ENCODE results near the gene BMP7.
A peak's percentile ranks its signal among the peaks of the same experiment; 100 is the strongest.

The BMP7 gene

DNA sequence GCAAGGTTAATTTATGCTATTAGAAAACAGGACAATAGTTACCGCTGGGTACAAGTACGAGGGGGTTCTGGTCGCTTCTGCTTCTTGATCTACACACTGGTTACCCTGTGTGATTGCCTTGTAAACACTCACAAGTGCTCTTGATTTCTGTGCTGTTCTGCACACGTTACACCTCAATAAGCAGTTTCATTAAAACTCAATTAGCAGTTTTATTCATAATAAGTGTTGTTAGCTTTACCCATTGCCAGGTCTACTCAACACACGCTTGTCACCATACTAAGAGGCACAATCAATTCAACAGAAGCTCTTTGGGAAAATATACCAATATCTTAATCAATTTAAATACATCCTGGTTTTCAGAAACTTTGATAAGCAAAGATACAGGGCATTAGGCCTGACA lies 20.4 kb downstream of the BMP7 start:
- ATAC-seq, result no peak
- TF ChIP-seq ZFP30 (CRISPR knock-in tag; IDR thresholded peaks at IDR 0.05) (no peak), ESRRG (CRISPR knock-in tag; IDR thresholded peaks at IDR 0.05) (no peak), ISL1 (CRISPR knock-in tag; IDR thresholded peaks at IDR 0.05) (no peak), TOX (CRISPR knock-in tag; IDR thresholded peaks at IDR 0.05; ENCODE audit: borderline replicate concordance) (no peak), PPARA (CRISPR knock-in tag; IDR thresholded peaks at IDR 0.05; ENCODE audit: borderline replicate concordance) (no peak), BACH2 (CRISPR knock-in tag; IDR thresholded peaks at IDR 0.05; ENCODE audit: borderline replicate concordance) (no peak), TCF4 (CRISPR knock-in tag; IDR thresholded peaks at IDR 0.05; ENCODE audit: borderline replicate concordance) (no peak), ZFP3 (CRISPR knock-in tag; IDR thresholded peaks at IDR 0.05) (no peak), OSR1 (CRISPR knock-in tag; IDR thresholded peaks at IDR 0.05) (no peak), GLIS3 (CRISPR knock-in tag; IDR thresholded peaks at IDR 0.05) (no peak)
- TF ChIP-seq, protein P1, sequence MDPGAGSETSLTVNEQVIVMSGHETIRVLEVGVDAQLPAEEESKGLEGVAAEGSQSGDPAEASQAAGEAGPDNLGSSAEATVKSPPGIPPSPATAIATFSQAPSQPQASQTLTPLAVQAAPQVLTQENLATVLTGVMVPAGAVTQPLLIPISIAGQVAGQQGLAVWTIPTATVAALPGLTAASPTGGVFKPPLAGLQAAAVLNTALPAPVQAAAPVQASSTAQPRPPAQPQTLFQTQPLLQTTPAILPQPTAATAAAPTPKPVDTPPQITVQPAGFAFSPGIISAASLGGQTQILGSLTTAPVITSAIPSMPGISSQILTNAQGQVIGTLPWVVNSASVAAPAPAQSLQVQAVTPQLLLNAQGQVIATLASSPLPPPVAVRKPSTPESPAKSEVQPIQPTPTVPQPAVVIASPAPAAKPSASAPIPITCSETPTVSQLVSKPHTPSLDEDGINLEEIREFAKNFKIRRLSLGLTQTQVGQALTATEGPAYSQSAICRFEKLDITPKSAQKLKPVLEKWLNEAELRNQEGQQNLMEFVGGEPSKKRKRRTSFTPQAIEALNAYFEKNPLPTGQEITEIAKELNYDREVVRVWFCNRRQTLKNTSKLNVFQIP (CRISPR knock-in tag; IDR thresholded peaks at IDR 0.05; ENCODE audit: borderline replicate concordance, low read depth), result no peak
- TF ChIP-seq, protein P2, sequence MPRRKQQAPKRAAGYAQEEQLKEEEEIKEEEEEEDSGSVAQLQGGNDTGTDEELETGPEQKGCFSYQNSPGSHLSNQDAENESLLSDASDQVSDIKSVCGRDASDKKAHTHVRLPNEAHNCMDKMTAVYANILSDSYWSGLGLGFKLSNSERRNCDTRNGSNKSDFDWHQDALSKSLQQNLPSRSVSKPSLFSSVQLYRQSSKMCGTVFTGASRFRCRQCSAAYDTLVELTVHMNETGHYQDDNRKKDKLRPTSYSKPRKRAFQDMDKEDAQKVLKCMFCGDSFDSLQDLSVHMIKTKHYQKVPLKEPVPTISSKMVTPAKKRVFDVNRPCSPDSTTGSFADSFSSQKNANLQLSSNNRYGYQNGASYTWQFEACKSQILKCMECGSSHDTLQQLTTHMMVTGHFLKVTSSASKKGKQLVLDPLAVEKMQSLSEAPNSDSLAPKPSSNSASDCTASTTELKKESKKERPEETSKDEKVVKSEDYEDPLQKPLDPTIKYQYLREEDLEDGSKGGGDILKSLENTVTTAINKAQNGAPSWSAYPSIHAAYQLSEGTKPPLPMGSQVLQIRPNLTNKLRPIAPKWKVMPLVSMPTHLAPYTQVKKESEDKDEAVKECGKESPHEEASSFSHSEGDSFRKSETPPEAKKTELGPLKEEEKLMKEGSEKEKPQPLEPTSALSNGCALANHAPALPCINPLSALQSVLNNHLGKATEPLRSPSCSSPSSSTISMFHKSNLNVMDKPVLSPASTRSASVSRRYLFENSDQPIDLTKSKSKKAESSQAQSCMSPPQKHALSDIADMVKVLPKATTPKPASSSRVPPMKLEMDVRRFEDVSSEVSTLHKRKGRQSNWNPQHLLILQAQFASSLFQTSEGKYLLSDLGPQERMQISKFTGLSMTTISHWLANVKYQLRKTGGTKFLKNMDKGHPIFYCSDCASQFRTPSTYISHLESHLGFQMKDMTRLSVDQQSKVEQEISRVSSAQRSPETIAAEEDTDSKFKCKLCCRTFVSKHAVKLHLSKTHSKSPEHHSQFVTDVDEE (CRISPR knock-in tag; IDR thresholded peaks at IDR 0.05), result no peak

DNA sequence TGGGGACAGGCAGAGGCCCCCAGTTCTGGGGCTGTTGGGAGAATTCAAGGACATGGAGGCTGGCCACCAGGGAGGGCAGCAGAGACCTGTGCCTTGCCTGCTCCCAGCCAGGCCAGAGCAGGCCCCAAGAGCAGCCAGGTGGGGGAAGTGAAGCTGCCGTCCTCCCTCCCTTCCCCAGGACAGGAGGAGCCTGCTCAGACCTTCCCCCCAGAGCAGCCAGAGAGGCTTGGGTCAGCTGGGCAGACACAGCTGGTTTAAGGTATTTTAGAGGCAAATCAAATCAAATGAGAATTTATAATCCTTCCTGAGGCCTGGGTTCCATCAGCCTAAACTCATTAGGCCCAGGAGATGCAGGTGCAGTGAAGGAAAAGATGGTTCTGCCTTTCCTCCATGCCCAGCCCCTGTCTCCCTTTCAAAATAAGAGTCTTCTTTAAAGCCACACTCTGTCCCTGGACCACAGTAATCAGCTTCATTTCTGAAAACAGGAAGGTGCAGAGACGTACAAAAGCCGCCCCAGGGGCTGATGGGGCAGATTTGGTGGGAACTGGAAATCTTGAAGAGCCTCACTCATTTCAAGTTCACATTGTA lies 21.7 kb downstream of the BMP7 start:
- peak; percentile 37; the same call in 1 of the 3 replicates for ATAC-seq
- TF ChIP-seq, protein P2 (CRISPR knock-in tag; IDR thresholded peaks at IDR 0.05), result peak; percentile 62; the same call in 1 of the 2 replicates
- no peak for TF ChIP-seq ESRRG (CRISPR knock-in tag; IDR thresholded peaks at IDR 0.05)
- TF ChIP-seq TCF4 (CRISPR knock-in tag; IDR thresholded peaks at IDR 0.05; ENCODE audit: borderline replicate concordance), result peak; percentile 87; the same call in 1 of the 2 replicates
- TF ChIP-seq, protein P3, sequence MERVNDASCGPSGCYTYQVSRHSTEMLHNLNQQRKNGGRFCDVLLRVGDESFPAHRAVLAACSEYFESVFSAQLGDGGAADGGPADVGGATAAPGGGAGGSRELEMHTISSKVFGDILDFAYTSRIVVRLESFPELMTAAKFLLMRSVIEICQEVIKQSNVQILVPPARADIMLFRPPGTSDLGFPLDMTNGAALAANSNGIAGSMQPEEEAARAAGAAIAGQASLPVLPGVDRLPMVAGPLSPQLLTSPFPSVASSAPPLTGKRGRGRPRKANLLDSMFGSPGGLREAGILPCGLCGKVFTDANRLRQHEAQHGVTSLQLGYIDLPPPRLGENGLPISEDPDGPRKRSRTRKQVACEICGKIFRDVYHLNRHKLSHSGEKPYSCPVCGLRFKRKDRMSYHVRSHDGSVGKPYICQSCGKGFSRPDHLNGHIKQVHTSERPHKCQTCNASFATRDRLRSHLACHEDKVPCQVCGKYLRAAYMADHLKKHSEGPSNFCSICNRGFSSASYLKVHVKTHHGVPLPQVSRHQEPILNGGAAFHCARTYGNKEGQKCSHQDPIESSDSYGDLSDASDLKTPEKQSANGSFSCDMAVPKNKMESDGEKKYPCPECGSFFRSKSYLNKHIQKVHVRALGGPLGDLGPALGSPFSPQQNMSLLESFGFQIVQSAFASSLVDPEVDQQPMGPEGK (CRISPR knock-in tag; IDR thresholded peaks at IDR 0.05; ENCODE audit: borderline replicate concordance), result no peak
- no peak for TF ChIP-seq TOX (CRISPR knock-in tag; IDR thresholded peaks at IDR 0.05; ENCODE audit: borderline replicate concordance)
- TF ChIP-seq ZNF8 (CRISPR knock-in tag; IDR thresholded peaks at IDR 0.05), result no peak
- no peak for TF ChIP-seq ZC3H10 (CRISPR knock-in tag; IDR thresholded peaks at IDR 0.05)
- TF ChIP-seq PPARA (CRISPR knock-in tag; IDR thresholded peaks at IDR 0.05; ENCODE audit: borderline replicate concordance), result no peak
- no peak for TF ChIP-seq ARNTL (CRISPR knock-in tag; IDR thresholded peaks at IDR 0.05; ENCODE audit: borderline replicate concordance, low read depth)
- TF ChIP-seq, protein P4, sequence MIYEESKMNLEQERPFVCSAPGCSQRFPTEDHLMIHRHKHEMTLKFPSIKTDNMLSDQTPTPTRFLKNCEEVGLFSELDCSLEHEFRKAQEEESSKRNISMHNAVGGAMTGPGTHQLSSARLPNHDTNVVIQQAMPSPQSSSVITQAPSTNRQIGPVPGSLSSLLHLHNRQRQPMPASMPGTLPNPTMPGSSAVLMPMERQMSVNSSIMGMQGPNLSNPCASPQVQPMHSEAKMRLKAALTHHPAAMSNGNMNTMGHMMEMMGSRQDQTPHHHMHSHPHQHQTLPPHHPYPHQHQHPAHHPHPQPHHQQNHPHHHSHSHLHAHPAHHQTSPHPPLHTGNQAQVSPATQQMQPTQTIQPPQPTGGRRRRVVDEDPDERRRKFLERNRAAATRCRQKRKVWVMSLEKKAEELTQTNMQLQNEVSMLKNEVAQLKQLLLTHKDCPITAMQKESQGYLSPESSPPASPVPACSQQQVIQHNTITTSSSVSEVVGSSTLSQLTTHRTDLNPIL (CRISPR knock-in tag; IDR thresholded peaks at IDR 0.05; ENCODE audit: low read depth), result no peak
- TF ChIP-seq, protein P1 (CRISPR knock-in tag; IDR thresholded peaks at IDR 0.05; ENCODE audit: borderline replicate concordance, low read depth), result no peak
